A673 (cell line): Measurements from ENCODE around the gene SLC43A1. TPM values are rescaled to one million over a fixed set of nuclear protein-coding genes. Genes with fewer than 3 reads are reported as not detected.

Experiments used
- BruUV-seq: library from RNA; stranded (reverse); fragments of 400-500 nt; replicated peaks from 2 replicates; lab custom pipeline; 2021; lab: Mats Ljungman, UMichigan
- CTCF ChIA-PET: fragments of 300-600 bp; sonication (Branson Sonifier 250); formaldehyde crosslinking; loops from one replicate; lab custom pipeline; 2022; ENCODE audit warnings: antibody characterized with exemption; lab: Charles Lee
- POLR2A ChIA-PET: fragments of 300-600 bp; sonication (Branson Sonifier 250); formaldehyde crosslinking; loops from one replicate; lab custom pipeline; 2022; ENCODE audit warnings: antibody characterized with exemption; ENCODE audit not compliant: low non-redundant PET; lab: Charles Lee
- DNase-seq: peaks from one replicate; pipeline ENCODE4 v3.0.0-alpha.2; 2015; ENCODE audit warnings: low spot score
- H3K27ac ChIP-seq: fragments of 200-600 bp; sonication (generic); 2 replicates; pipeline ENCODE4 v1.5.1; 2016; ENCODE audit warnings: mixed run types, low read depth, mild to moderate bottlenecking, mixed read lengths, antibody characterized with exemption, low read length; ENCODE audit not compliant: poor library complexity, severe bottlenecking
- H3K27me3 ChIP-seq: fragments of 200-600 bp; sonication (generic); replicated peaks from 2 replicates; pipeline ENCODE4 v1.6.1; 2017; ENCODE audit warnings: mixed run types, low read depth, mild to moderate bottlenecking, mixed read lengths, antibody characterized with exemption, low read length; ENCODE audit not compliant: insufficient read depth, poor library complexity
- H3K36me3 ChIP-seq: fragments of 200-600 bp; sonication (generic); 2 replicates; pipeline ENCODE4 v1.6.1; 2016; ENCODE audit warnings: mixed run types, mild to moderate bottlenecking, mixed read lengths, antibody characterized with exemption, low read length; ENCODE audit not compliant: insufficient read depth, poor library complexity, severe bottlenecking
- H3K4me1 ChIP-seq: fragments of 200-600 bp; sonication (generic); 2 replicates; pipeline ENCODE4 v1.6.1; 2017; ENCODE audit warnings: mixed run types, mild to moderate bottlenecking, mixed read lengths, antibody characterized with exemption, low read length; ENCODE audit not compliant: insufficient read depth, poor library complexity, severe bottlenecking
- H3K4me3 ChIP-seq: fragments of 200-600 bp; sonication (generic); 2 replicates; pipeline ENCODE4 v1.5.1; 2016; ENCODE audit warnings: low read depth, mixed run types, mild to moderate bottlenecking, mixed read lengths, low read length; ENCODE audit not compliant: poor library complexity, severe bottlenecking
- H3K9me3 ChIP-seq: fragments of 200-600 bp; sonication (generic); 2 replicates; pipeline ENCODE4 v1.6.1; 2016; ENCODE audit warnings: mixed run types, low read depth, mild to moderate bottlenecking, mixed read lengths, antibody characterized with exemption, low read length; ENCODE audit not compliant: poor library complexity, severe bottlenecking
- CTCF ChIP-seq: fragments of 300-800, 200-600 bp; sonication (generic); conservative IDR thresholded peaks from 2 replicates; pipeline ENCODE4 v1.5.1; 2017; ENCODE audit warnings: low read depth, mild to moderate bottlenecking, antibody characterized with exemption, low read length, moderate library complexity, mixed read lengths
- EZH2 ChIP-seq: fragments of 200-600 bp; sonication (generic); IDR thresholded peaks from 2 replicates; pipeline ENCODE4 v1.6.1; 2017; ENCODE audit warnings: borderline replicate concordance, low read depth, mild to moderate bottlenecking, mixed read lengths, antibody characterized with exemption, low read length; ENCODE audit not compliant: poor library complexity, severe bottlenecking
- intact Hi-C: fragments of 100-400 bp; cut with micrococcal nuclease; formaldehyde crosslinking; loops from one replicate; pipeline ENCODE4 v1.10.0; 2022; ENCODE audit not compliant: unreplicated experiment
- total RNA-seq: library from RNA; stranded (reverse); gene quantifications from 2 replicates; pipeline ENCODE4 v1.2.3, GENCODE V29; 2021

SLC43A1 gene
- total RNA-seq, 1 experiment from 2014 or later, result 18.4 TPM

GRCh38 chr11:57551941-57552340, 36.4 kb upstream of the SLC43A1 start:
- no peaks in the 10 kb centered on the region for H3K9me3 ChIP-seq
- ChIA-PET CTCF (no interaction called here), POLR2A (no interaction called here)
- no peak overlapping the region for H3K27ac ChIP-seq
- no peaks in the 10 kb centered on the region for H3K4me1 ChIP-seq
- H3K36me3 ChIP-seq, result no peaks in the 10 kb centered on the region
- H3K27me3 ChIP-seq, result no peaks in the 10 kb centered on the region
- H3K4me3 ChIP-seq, result no peak overlapping the region
- no peak for DNase-seq
- intact Hi-C loops, result no loop called here
- TF ChIP-seq CTCF (no peak), EZH2 (no peak)
- TSS peak; percentile 66 for BruUV-seq

- no peaks in the 10 kb centered on the region for H3K9me3 ChIP-seq
- TF ChIP-seq CTCF (no peak), EZH2 (no peak)
- no TSS peak for BruUV-seq
- intact Hi-C loops, result no loop called here
- H3K4me3 ChIP-seq, result no peak overlapping the region
- no peaks in the 10 kb centered on the region for H3K36me3 ChIP-seq
- no peaks in the 10 kb centered on the region for H3K4me1 ChIP-seq
- ChIA-PET CTCF (no interaction called here), POLR2A (no interaction called here)
- H3K27me3 ChIP-seq, result no peaks in the 10 kb centered on the region
- DNase-seq, result no peak
- no peak overlapping the region for H3K27ac ChIP-seq
Measured at GRCh38 chr11:57549983-57550382, 34.5 kb upstream of the SLC43A1 start.

GRCh38 chr11:57547854-57548377, 32.4 kb upstream of the SLC43A1 start:
- Histone ChIP-seq H3K4me1 (no peaks in the 10 kb centered on the region), H3K36me3 (no peaks in the 10 kb centered on the region), H3K4me3 (no peak overlapping the region), H3K9me3 (no peaks in the 10 kb centered on the region), H3K27ac (no peak overlapping the region), H3K27me3 (no peaks in the 10 kb centered on the region)
- DNase-seq, result no peak
- no peak for TF ChIP-seq EZH2
- TF ChIP-seq CTCF, result no peak
- intact Hi-C loops, result no loop called here
- ChIA-PET POLR2A (interaction anchor here (0.6 kb wide), 1 partner anchor 1026 kb away, joined by 7 read pairs; no protein-coding TSS in a partner anchor), CTCF (no interaction called here)
- BruUV-seq, result no TSS peak
